GM12891 (cell line): ENCODE data around the gene OR51I2. TPM values are rescaled to one million over a fixed set of nuclear protein-coding genes. Genes with fewer than 3 reads are reported as not detected.

Experiments used
- DNase-seq: peaks from one replicate; pipeline ENCODE4 v3.0.0; 2011; ENCODE audit warnings: low spot score; ENCODE audit not compliant: insufficient read length
- FAIRE-seq: peaks from 2 replicates; lab custom pipeline; 2011; peaks lifted over from hg19 to GRCh38; lab: Jason Lieb, UNC
- PAX5 ChIP-seq: IDR thresholded peaks from 2 replicates; pipeline ENCODE4 v1.6.1; 2011; ENCODE audit warnings: low read length, moderate library complexity, mild to moderate bottlenecking; ENCODE audit not compliant: insufficient read depth, severe bottlenecking
- POLR2A ChIP-seq: IDR thresholded peaks from 2 replicates; pipeline ENCODE4 v1.6.1; 2011; ENCODE audit warnings: low read depth, low read length, control low read depth
- POLR2AphosphoS5 ChIP-seq: IDR thresholded peaks from 2 replicates; pipeline ENCODE4 v1.6.1; 2011; ENCODE audit warnings: low read depth, low read length, control low read depth
- POU2F2 ChIP-seq: IDR thresholded peaks from 2 replicates; pipeline ENCODE4 v1.6.1; 2011; ENCODE audit warnings: low read depth, mild to moderate bottlenecking, control low read depth, low read length, moderate library complexity
- SPI1 ChIP-seq: IDR thresholded peaks from 2 replicates; pipeline ENCODE4 v1.6.1; 2011; ENCODE audit warnings: low read depth, low read length, control low read depth
- TAF1 ChIP-seq: IDR thresholded peaks from 2 replicates; pipeline ENCODE4 v1.6.1; 2011; ENCODE audit warnings: low read depth, low read length, control low read depth
- polyA plus RNA-seq: library from polyadenylated mRNA; unstranded; fragments of >200 nt; gene quantifications from one replicate; pipeline ENCODE4 v1.2.1, GENCODE V29; 2012; ENCODE audit warnings: low read depth, missing spikeins, inconsistent platforms; ENCODE audit not compliant: missing spikeins

Gene OR51I2, protein sequence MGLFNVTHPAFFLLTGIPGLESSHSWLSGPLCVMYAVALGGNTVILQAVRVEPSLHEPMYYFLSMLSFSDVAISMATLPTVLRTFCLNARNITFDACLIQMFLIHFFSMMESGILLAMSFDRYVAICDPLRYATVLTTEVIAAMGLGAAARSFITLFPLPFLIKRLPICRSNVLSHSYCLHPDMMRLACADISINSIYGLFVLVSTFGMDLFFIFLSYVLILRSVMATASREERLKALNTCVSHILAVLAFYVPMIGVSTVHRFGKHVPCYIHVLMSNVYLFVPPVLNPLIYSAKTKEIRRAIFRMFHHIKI
- not detected for polyA plus RNA-seq

DNA sequence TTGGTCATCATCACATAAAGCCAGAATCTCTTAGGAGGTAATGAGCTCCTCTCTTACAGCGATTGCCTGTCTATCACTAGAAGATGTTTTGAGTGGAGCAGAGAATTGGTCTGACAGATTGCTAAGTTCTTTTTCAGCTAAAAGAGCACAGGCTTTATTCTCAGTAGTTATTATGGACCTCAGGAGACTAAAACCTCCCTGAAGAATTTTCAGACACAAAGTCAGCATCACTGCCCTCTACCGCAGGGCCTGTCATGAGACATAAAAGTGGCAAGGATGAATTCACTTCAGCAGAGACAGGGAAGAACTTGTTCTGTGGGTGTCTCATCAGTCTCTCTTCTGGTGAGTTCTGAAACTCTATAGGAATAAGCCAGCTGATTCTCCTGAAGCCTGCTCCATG lies at the start of gene OR51I2:
Gene OR51I2 (plus strand): TSS at position 301 of the 400 bp plus-strand sequence. CDS start 4,166 bp downstream, outside the sequence.
- FAIRE-seq (no peak), DNase-seq (no peak)
- no peak for TF ChIP-seq TAF1
- TF ChIP-seq POU2F2, result no peak
- no peak for TF ChIP-seq POLR2A
- no peak for TF ChIP-seq PAX5
- TF ChIP-seq SPI1, result no peak
- no peak for TF ChIP-seq POLR2AphosphoS5

DNA sequence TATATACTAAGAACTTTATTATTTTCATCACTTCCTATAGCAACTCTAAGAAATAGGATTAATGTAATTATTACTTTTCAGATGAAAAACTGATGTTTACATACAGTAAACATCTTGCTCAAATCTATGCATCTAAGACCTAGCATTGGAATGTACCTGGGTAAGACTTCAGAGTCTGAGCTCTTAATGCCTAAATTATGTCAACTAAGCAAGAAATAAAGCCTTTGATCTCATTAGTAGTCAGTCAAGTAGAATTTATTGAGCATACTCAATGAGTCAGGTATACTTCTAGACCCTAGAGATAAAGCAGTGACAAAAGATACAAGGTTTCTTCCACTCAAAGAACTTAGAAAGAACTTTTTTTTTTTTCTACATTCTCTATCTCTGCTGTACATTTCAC lies 44.0 kb upstream of the OR51I2 start:
- no peak for DNase-seq
- no peak for FAIRE-seq
- TF ChIP-seq POLR2A (no peak), PAX5 (no peak), POLR2AphosphoS5 (no peak), POU2F2 (no peak), SPI1 (no peak), TAF1 (no peak)

DNA sequence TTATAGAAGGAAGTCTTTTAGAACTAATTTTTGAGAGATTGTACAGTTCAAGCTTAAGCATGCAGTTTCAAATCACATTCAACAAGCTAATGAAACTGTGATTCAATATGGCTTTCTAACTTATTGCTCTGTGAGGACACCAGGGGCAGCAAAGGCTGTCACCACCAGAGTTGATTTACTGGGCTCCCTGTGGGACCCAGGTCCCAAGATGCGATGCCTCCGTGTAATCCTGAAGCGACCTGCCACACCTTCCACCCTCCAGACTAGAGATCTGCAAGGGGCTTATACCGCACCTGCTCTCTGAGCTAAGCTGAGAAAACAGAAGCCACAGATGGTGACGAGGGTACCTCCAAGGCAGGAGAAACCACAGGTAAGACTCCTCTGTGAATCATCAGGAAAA lies 28.1 kb upstream of the OR51I2 start:
- DNase-seq (no peak), FAIRE-seq (no peak)
- TF ChIP-seq POLR2AphosphoS5 (no peak), TAF1 (no peak), PAX5 (no peak), SPI1 (no peak), POU2F2 (no peak), POLR2A (no peak)

DNA sequence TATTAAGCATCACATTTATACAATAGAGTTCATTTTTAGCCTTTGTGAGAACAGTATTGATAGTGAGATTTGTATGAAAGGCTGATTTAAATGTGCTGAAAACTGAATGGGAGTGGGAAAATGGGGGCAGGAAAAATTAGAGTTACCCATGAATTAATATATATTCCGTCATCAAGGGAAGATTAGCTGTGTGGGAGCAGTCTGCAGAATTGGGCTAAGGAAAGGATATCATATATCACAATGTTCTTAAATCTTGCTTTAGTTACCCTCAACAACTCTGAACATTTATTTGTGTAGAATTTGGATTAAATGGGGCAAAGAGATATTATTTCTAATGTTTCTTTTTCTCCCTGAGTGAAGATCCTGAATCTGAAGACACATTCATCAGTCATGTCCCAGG lies 27.3 kb upstream of the OR51I2 start, which contains the start of gene OR51Q1:
Gene OR51Q1 (plus strand): TSS at position 301 of the 400 bp plus-strand sequence. CDS start 90 bp downstream, at position 391.
- FAIRE-seq (no peak), DNase-seq (no peak)
- TF ChIP-seq TAF1, result no peak
- TF ChIP-seq POLR2AphosphoS5, result no peak
- no peak for TF ChIP-seq PAX5
- no peak for TF ChIP-seq SPI1
- TF ChIP-seq POU2F2, result no peak
- no peak for TF ChIP-seq POLR2A

DNA sequence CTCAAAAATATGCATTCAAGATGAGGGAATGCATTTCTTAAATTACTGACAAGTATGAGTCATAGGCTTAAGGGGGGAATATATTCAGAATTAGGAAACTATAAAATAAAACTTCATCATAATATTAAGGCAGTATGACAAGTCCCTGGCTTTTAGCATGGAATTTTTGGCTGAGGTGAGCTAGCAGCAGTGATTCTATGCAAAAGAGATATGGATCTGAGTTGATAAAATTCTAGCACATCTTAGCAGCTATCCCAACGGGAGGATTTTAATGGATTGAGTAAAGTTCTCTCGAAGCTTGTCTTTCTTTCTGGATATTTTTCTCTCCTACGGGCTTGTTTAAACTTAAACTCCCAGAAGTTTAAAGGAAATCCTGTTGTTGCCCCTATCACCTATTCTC lies 26.0 kb upstream of the OR51I2 start:
- TF ChIP-seq TAF1 (no peak), PAX5 (no peak), POLR2AphosphoS5 (no peak), SPI1 (no peak)
- DNase-seq (no peak), FAIRE-seq (no peak)

DNA sequence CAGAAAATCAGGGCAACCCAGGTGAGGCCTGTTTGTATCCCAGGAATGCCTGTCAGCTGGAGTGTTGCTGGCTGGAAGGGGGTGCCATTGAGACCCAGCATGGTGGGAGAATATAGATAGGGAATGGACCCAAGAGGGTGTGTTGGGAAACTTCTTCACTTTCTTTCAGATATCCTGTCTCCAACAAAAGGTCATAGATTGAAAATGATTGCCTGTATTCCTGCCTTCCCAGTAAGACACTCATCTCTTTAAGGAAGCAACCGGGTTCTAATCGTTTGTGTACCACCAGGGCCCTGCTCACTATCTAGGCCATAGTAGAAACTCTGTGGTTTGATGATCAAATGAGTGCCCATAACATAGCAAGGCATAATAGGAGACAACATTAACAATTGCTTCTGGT lies 7.7 kb upstream of the OR51I2 start, which contains the start of gene OR51I1:
Gene OR51I1 (minus strand): TSS at position 101 of the 400 bp plus-strand sequence. CDS start 0 bp downstream, at position 101.
- TF ChIP-seq POLR2AphosphoS5 (no peak), TAF1 (no peak), PAX5 (no peak), SPI1 (no peak), POLR2A (no peak), POU2F2 (no peak)
- no peak for DNase-seq
- no peak for FAIRE-seq

DNA sequence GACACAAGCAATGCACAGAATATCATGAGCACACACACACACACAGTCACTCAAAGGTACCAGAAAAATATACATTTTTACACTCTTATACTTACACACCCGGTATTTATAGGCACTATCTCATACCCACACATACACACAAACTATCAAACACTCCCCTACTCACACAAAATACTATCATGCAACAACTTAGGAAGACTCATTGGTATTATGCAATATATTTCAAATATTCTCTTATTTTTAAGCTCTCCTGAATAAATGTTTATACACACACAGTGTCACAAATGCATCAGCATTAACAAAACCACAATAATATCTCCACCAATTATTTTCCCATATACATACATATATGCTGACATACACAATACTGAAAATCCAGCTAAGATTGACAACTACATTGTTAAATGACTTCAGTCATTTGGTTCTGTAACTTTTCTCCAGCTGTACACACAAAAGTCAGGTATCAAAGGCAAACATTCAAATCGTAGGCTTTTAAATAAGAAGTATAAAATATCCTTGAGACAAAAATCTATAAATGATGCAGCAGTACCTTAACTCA lies 5.2 kb upstream of the OR51I2 start:
- no peak for TF ChIP-seq SPI1
- no peak for TF ChIP-seq POLR2AphosphoS5
- TF ChIP-seq POLR2A, result no peak
- FAIRE-seq (no peak), DNase-seq (no peak)

DNA sequence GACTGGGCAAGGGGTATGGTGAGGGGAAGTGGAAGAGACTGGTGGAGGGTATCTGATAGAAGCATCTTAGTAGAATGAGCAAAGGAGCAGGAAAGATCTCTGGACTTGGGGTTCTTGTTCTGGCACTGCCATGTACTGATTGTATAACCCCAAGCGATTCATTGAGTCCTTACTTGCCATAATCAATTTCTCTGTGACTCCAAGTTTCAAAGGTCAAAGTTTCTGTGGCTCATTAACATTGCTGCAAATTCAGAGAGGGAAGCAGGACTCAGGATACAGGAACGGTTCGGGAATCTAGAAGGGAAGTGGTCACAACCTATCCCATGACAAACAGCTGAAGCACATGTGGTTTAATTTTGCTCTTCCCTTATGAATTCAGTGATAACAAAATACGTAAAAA lies 309 bp downstream of the OR51I2 start:
- TF ChIP-seq POLR2A, result no peak
- TF ChIP-seq TAF1, result no peak
- DNase-seq (no peak), FAIRE-seq (no peak)

DNA sequence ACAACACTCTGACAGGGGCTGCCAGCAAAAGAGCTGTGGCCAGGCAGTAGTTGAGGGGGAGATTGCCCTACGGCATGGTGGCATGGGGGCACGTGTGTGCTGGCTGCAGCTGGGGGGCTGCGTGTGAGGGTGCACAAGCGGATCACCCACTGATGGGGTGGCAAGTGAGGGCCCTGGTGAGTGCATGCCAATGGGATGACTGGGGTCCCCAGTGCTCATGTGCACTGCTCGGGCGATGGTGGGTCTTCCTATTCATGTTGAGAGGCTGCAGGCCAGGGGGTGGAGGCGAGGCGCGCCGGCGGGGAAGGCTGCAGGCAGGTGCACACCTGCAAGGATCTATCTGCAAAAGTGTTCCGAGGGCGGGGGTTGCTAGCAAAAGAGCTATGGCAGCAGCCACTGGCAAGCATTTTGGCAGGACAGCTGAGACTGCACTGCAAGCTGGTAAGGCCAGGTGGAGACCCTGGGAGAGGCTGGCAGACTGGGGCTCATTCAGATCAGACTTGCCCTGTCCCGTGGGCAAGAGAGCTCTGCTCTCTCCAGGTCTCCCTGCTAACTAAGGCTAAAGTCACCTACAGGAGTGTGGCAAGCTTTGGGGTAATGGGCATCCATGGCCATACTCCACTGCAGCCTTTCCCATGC lies 12.0 kb downstream of the OR51I2 start:
- FAIRE-seq, result no peak
- DNase-seq, result no peak
- no peak for TF ChIP-seq SPI1
